ENCODE measurements around the gene POC1B.

DNA sequence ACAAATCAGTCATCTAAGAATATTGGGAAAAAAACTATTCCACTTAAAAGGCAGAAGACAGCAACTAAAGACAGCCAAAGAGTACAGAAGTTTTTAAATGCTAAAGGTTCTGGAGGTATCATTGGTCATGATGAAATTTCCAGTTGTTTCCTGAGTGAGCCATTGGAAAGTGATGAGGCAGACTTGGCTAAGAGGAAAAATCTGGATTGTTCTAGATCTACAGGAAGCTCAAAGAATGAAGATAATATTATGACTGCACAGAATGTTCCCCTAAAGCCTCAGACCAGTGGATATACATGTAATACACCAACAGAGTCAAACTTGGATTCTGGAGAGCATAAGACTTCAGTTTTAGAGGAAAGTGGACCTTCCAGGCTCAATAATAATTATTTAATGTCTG, 24.1 kb downstream of the POC1B start:
- no peak for TF ChIP-seq PPARA (CRISPR knock-in tag; IDR thresholded peaks at IDR 0.05; ENCODE audit: borderline replicate concordance)
- TF ChIP-seq, protein P1, sequence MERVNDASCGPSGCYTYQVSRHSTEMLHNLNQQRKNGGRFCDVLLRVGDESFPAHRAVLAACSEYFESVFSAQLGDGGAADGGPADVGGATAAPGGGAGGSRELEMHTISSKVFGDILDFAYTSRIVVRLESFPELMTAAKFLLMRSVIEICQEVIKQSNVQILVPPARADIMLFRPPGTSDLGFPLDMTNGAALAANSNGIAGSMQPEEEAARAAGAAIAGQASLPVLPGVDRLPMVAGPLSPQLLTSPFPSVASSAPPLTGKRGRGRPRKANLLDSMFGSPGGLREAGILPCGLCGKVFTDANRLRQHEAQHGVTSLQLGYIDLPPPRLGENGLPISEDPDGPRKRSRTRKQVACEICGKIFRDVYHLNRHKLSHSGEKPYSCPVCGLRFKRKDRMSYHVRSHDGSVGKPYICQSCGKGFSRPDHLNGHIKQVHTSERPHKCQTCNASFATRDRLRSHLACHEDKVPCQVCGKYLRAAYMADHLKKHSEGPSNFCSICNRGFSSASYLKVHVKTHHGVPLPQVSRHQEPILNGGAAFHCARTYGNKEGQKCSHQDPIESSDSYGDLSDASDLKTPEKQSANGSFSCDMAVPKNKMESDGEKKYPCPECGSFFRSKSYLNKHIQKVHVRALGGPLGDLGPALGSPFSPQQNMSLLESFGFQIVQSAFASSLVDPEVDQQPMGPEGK (CRISPR knock-in tag; IDR thresholded peaks at IDR 0.05; ENCODE audit: borderline replicate concordance), result no peak
- TF ChIP-seq ZFP30 (CRISPR knock-in tag; IDR thresholded peaks at IDR 0.05), result no peak
- TF ChIP-seq, protein P2, sequence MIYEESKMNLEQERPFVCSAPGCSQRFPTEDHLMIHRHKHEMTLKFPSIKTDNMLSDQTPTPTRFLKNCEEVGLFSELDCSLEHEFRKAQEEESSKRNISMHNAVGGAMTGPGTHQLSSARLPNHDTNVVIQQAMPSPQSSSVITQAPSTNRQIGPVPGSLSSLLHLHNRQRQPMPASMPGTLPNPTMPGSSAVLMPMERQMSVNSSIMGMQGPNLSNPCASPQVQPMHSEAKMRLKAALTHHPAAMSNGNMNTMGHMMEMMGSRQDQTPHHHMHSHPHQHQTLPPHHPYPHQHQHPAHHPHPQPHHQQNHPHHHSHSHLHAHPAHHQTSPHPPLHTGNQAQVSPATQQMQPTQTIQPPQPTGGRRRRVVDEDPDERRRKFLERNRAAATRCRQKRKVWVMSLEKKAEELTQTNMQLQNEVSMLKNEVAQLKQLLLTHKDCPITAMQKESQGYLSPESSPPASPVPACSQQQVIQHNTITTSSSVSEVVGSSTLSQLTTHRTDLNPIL (CRISPR knock-in tag; IDR thresholded peaks at IDR 0.05; ENCODE audit: low read depth), result no peak
- TF ChIP-seq GLIS3 (CRISPR knock-in tag; IDR thresholded peaks at IDR 0.05), result no peak

All from SK-N-SH treated with all-trans-retinoic acid at 6 μM for 48 hours (cell line).